Right atrium auricular region (tissue), 2 donors: Measurements from ENCODE around the gene RHOG. TPM values are rescaled to one million over a fixed set of nuclear protein-coding genes. Genes with fewer than 3 reads are reported as not detected.

Experiments
- DNase-seq: peaks from one replicate; pipeline ENCODE4 v3.0.0-alpha.2; 2019; ENCODE audit warnings: low spot score
- H3K27ac ChIP-seq, 2 donors: fragments of 200-600 bp; sonication (generic); 1 replicate in 1 of 2; 2 replicates in 1 of 2; pipeline ENCODE4 v1.5.1; 2016 to 2019
- H3K27me3 ChIP-seq, 2 donors: fragments of 200-600 bp; sonication (generic); one replicate each; pipeline versions ENCODE4 v1.5.1 to v1.6.0; 2017 to 2019
- H3K36me3 ChIP-seq: fragments of 200-600 bp; sonication (generic); one replicate; pipeline ENCODE4 v1.5.1; 2016
- H3K4me1 ChIP-seq, 2 donors: fragments of 200-600 bp; sonication (generic); one replicate each; pipeline versions ENCODE4 v1.5.1 to v1.6.0; 2017 to 2019
- H3K4me3 ChIP-seq, 2 donors: fragments of 200-600 bp; sonication (generic); 1 replicate in 1 of 2; 2 replicates in 1 of 2; pipeline ENCODE4 v1.5.1; 2017 to 2019; ENCODE audit warnings: mild to moderate bottlenecking in 1 of 2, moderate library complexity in 1 of 2
- H3K9me3 ChIP-seq, 2 donors: fragments of 200-600 bp; sonication (generic); one replicate each; pipeline ENCODE4 v1.5.1; 2019
- CTCF ChIP-seq, 2 donors: fragments of 200-600 bp; sonication (generic); IDR thresholded peaks; one replicate each; pipeline ENCODE4 v1.5.1; 2019; ENCODE audit warnings: antibody characterized with exemption in 2 of 2
- total RNA-seq, 2 donors: library from RNA; depleted of rRNA; stranded (reverse); fragments of >200 nt; gene quantifications; one replicate each; pipeline ENCODE4 v1.1.0, GENCODE V29; 2016

RHOG gene
- total RNA-seq, 2 donors from 2014 or later = 20.1 to 48.9 TPM

DNA sequence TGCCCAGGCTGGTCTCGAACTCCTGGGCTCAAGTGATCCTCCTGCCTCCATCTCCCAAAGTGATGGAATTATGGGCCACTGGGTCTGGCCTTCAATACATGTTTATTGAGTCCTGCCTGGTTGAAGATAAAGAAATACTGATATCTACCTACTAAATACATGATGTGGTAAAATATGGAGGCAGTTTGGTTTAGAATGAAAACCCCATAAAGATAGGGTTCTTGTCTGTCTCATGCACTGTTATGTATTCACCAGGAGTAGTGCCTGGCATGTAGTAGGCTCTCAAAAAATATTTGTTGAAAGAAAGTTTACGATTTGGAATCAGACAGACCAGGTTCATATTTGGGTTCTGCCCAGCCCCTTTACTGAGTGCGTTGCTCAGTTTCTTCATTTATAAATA is 35.9 kb upstream of the RHOG start:
- DNase-seq = no peak
- Histone ChIP-seq H3K36me3 (no peaks in the 10 kb centered on the region), H3K9me3 (no peaks in the 10 kb centered on the region), H3K4me1 (peaks cover 0 to 20% of the 10 kb centered on the region in 2 donors), H3K4me3 (no peak overlapping the region), H3K27ac (no peak overlapping the region), H3K27me3 (no peaks in the 10 kb centered on the region)
- no peak for TF ChIP-seq CTCF (IDR thresholded peaks at IDR 0.05)

DNA sequence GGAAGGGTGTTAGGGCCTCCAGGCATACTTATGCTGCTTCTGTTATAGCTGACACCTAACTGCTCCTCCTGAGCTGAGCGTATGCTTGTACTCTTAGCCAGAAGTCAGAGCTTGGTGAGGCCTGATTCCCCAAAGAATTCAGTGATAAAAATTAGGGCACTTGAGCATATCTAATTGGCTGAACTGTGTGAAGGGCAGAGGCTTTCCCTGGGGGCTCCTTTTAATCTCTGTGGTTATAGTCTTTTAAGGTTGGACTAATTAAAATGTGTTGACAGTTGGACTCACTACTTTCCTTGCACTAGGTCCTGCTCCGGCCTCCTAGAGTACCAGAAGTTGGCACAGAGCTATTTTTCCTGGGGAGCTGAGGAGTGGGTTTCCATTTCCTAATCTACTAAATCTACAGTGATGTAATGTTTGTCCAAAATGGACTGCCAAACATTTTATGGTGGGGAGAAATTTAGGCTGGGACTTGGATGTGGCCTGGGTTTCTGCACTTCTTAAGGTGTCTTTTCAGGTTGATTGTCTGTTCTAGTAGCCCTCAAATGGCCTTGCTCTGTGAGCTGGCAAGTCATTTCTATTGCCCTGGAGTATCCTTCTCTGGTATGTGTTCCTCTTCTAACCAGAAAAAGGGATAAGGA is 33.1 kb upstream of the RHOG start:
- no peak for DNase-seq
- Histone ChIP-seq H3K27ac (no peak overlapping the region), H3K4me1 (no peaks in the 10 kb centered on the region), H3K4me3 (no peak overlapping the region), H3K9me3 (no peaks in the 10 kb centered on the region), H3K36me3 (no peaks in the 10 kb centered on the region), H3K27me3 (no peaks in the 10 kb centered on the region)
- no peak for TF ChIP-seq CTCF (IDR thresholded peaks at IDR 0.05)

- Histone ChIP-seq H3K4me1 (peaks cover 0 to 40% of the 10 kb centered on the region in 2 donors), H3K4me3 (no peak overlapping the region), H3K27ac (peak overlapping the region in 1 of 2 donors; percentile 65), H3K9me3 (no peaks in the 10 kb centered on the region), H3K27me3 (no peaks in the 10 kb centered on the region), H3K36me3 (no peaks in the 10 kb centered on the region)
- TF ChIP-seq CTCF (IDR thresholded peaks at IDR 0.05) = no peak
- DNase-seq = peak; percentile 66
These were observed 26.7 kb upstream of the RHOG start for GRCh38 chr11:3867209-3868091.

- H3K27ac ChIP-seq = peak overlapping the region; percentile 38 to 65
- H3K27me3 ChIP-seq = no peaks in the 10 kb centered on the region
- no peaks in the 10 kb centered on the region for H3K36me3 ChIP-seq
- H3K4me3 ChIP-seq = no peak overlapping the region
- no peak for TF ChIP-seq CTCF (IDR thresholded peaks at IDR 0.05)
- H3K9me3 ChIP-seq = no peaks in the 10 kb centered on the region
- peaks cover 0 to 40% of the 10 kb centered on the region in 2 donors for H3K4me1 ChIP-seq
- DNase-seq = no peak
These were observed 26.1 kb upstream of the RHOG start for GRCh38 chr11:3866836-3867208.

GRCh38 chr11:3866206-3866605 is 25.4 kb upstream of the RHOG start:
- no peak overlapping the region for H3K4me3 ChIP-seq
- H3K36me3 ChIP-seq = no peaks in the 10 kb centered on the region
- peak overlapping the region; percentile 11 to 38 for H3K27ac ChIP-seq
- H3K9me3 ChIP-seq = no peaks in the 10 kb centered on the region
- DNase-seq = no peak
- no peak for TF ChIP-seq CTCF (IDR thresholded peaks at IDR 0.05)
- H3K27me3 ChIP-seq = no peaks in the 10 kb centered on the region
- peaks cover 0 to 40% of the 10 kb centered on the region in 2 donors for H3K4me1 ChIP-seq
